HG02678 (cell line): ENCODE results near the gene DENND1A.
"Not testable (repeated sequence)": the region's sequence is repeated elsewhere in the genome, so short reads cannot be mapped to it uniquely, and the experiment has no call there.

Source experiments
- ATAC-seq: cut with Tn5 transposase; IDR thresholded peaks from one replicate; pipeline ENCODE4 v1.9.1; 2021; ENCODE audit warnings: mild to moderate bottlenecking, moderate library complexity; ENCODE audit not compliant: unreplicated experiment

The DENND1A gene

DNA sequence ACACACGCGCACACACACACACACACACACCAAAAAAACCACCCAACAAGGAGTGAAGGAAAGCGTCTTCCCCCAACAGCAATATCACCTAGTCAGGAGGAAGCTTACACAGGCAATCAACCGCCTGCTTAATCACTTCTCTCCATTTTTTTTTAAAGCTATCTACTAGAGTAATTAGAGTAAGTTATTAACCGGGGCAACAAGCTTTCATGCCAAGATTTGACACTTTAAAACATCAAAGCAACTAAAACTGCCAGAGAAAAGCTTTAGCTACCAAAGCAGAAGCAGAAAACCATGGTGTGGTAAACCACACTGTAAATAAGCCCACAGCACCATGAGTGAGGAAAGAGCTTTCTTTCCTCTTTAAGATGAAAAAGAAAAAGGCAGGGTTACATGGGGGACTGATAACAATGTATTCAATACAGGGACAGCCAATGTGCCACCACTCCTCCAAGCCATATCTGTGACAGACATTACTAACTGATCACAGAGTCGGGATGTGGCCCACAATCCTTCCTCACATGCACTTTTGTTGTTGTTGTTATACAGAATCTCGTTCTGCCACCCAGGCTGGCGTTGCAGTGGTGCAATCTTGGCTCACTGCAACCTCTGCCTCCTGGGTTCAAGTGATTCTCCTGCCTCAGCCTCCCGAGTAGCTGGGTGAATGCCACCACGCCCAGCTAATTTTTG lies 291.8 kb downstream of the DENND1A start:
- ATAC-seq = peak; percentile 62

DNA sequence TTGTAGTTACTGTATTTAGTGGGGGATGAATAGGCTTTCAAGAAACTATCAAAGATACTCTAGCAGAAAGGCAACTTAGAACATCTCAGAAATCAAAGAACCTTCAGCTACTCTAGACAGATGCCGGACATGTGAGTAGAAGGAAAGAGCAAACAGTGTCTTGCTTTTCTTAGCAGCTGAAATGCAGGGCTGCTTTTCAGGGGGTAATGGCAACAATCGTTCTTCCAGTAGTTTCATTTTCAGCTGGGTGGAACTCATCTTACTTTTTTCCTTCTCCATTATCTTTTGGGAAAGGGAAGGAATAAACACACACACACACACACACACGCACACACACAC lies 292.4 kb downstream of the DENND1A start:
- ATAC-seq = no peak

DNA sequence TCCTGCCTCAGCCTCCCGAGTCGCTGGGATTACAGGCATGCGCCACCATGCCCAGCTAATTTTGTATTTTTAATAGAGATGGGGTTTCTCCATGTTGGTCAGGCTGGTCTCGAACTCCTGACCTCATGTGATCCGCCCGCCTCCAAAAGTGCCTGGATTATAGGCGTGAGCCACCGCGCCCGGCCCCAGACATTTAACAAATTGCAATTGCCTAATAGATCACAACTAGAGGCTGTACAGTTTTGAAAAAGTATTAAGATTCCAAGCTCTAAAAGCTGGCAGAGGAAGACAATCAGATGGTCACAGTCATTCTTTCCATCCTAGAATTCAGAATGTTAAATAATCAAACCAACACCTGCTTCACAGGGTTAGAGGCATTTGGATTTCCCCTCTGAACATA lies 293.1 kb downstream of the DENND1A start:
- ATAC-seq = not testable (repeated sequence)

DNA sequence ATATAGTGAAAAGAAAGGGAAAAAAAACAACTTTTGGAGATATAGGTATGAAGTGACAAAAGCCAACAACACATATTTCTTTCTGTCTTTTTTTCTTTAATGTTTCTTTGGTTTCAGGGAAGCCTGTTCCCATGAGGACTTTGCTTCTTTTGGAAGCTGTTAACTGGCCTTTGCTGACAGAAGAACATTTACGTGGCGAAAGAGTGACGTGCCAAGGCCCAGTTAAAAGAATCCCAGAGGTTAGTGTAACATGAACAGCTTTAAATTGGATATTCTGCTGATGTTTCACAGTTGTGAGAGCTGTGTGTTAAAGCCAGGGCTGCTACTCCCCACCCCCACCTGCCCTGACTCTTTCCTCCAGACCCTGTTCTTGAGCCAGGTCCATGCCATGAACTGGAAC lies 298.1 kb downstream of the DENND1A start:
- no peak for ATAC-seq

DNA sequence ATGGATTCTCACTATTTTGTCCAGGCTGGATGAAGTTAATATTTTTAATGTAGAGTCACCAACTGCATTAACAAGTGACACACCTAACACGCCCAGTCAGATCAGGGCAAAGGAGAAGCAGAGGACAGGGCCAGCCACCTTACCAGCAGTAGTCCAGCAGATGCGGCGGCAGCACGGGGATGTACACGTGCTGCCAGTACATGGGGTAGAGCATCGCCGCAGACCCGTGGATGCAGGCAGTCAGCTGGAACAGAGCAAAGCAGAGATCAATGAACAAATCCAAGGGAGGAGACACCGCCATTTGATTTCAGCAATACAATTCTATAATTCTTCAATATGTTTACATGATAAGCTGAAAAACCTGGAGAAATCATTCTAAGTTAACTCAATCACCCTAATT lies 299.7 kb downstream of the DENND1A start:
- no peak for ATAC-seq

DNA sequence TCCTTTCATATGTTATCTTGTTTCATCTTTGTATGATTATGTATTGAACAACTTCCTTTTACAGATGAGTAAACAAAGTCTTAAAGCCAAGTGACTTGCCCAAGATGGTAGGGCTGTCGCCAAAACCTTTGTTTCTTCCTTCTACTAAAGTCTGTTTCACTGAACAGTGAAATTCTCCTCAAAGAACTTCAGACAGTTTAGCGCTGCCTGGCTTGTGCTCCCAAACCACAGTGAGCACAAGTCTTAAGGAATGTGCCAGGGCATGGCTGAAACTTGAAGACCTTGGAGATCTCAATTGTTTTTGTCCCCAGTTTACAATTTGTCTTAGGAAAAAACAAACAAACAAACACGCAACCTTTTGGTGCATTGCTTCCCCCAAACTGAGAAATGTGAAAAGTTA lies 300.4 kb downstream of the DENND1A start:
- ATAC-seq = no peak

DNA sequence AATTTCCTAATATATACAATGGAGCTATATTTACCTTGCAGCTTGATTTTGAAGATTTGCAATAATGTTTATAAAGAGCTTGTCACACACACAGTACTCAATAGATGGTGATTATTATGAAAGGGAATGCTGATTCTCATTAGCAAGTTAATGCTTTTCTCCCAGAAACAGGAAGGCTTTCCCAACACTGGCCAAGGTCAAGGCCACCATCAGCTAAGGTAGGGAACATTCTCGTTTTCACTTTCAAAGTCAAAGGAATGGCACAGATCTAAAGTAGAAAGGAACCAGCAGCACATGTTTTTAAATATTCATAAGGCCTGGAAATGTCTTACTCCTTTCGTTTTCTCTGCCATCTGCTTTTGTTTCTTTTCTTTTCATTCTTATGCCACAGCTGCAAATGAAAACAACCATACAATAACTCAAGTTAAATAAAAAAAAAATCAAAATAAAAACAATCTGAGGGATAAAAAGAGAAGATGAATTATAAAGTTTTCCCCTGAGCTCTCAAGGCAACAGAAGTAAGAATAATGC lies 307.1 kb downstream of the DENND1A start:
- ATAC-seq = no peak

DNA sequence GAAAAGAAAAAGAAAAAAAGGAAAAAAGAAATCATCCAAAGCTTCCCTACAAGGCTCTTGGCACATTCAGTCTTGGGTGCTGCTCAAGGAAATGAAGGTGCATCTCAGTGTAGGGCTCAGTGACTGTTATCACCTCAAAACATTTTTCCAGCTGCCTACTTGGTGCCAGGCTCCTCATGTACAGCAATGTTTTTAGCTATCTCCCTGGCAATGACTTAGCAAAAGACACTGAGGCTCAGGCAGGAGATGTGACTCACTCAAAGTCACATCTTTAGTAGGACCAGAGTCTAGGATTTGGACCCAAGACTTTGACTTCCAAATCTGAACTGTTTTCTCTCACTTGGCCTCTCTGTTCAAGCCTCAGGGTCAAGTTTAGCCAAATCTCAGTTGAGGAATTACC lies 309.7 kb downstream of the DENND1A start:
- no peak for ATAC-seq

DNA sequence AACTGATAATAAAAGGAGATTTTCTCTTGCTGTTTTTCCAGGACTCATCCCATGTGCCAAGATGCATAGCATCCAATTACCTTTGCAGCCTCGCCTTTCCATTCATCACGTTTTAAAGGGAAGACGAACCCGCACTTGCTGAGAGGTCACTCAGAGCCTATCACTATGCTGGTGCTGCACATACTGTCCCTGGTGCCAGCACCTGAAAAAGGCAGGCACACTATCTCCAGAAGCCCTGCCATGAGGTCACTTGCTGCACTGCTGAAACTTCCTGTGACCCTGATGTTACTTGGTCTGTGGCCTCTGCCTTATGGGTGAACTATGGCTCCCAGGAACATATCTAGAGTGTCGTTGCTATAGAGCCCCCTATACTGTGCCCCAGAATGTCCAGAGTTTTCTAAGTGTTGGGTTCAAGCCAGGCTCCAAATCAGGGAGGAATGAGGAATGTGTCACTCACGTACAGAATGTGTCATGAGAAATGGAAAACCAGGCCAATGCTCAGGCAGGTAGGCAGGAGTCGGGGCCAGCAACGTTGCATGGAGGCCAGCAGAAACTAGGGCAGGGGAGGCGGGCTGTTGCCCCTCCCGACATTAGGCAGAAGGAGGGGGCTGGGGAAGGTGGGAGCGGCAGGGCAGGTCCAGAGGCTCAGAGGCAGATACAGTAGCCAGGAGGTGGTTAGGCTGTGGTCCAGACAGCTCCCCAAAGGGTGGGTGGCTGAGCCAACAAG lies 311.8 kb downstream of the DENND1A start:
- no peak for ATAC-seq

DNA sequence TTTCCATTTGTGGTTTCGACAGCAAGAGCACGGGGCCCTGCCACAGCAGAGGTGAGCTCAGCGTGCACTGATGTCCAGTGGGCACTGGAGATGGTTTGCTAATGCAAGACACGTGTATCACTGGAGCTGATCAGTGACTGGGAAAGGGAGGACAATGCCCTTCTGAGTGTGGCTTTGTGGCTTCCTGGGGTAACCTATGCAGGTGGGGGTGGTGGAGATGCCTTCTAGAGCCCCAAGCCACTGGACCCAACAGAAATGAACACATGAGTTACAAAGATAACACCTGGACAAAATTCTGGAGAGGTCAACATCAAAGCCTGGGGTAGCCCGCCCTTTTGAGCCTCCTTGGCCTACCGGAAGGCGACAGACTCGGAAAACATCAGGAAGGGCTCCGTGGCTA lies 312.6 kb downstream of the DENND1A start:
- ATAC-seq = no peak

DNA sequence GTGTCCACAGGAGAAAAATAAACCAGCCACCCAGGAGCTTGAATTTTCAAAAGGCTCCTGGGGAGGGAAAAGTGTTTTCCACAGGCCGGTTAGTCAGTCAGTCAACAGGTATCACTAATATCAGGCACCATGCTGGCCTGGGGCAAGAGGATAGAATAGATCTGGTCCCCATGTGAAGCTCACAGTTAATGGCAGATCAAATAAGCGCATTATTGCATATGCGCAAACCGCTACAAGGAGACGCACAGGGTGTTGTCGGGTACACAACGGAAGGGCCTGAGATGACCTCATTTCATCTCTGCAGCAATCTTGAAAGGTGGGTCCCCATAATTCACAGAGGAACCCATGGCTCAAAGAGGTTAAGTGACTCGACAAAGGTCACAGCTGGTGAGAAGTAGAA lies 313.2 kb downstream of the DENND1A start:
- ATAC-seq = no peak

DNA sequence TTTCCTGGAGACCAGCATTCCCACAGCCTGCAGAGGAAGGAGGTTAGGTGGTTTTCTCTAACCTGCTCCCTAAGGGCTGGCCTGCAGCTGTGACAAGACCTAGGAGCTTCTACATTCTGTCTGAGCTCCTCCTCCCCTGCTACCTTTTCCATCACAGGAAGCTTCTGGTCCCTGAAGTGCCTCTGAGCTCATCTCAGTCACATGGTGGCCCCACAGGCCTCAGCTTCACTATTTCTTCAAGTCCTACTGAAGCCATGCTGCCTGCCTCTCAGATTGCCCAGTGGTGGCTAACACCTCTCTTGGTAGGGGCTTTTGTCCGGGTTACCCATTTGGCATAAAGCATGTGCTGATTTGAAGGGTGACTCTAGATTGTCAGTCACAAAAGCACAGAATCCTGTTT lies 314.5 kb downstream of the DENND1A start:
- ATAC-seq = no peak

DNA sequence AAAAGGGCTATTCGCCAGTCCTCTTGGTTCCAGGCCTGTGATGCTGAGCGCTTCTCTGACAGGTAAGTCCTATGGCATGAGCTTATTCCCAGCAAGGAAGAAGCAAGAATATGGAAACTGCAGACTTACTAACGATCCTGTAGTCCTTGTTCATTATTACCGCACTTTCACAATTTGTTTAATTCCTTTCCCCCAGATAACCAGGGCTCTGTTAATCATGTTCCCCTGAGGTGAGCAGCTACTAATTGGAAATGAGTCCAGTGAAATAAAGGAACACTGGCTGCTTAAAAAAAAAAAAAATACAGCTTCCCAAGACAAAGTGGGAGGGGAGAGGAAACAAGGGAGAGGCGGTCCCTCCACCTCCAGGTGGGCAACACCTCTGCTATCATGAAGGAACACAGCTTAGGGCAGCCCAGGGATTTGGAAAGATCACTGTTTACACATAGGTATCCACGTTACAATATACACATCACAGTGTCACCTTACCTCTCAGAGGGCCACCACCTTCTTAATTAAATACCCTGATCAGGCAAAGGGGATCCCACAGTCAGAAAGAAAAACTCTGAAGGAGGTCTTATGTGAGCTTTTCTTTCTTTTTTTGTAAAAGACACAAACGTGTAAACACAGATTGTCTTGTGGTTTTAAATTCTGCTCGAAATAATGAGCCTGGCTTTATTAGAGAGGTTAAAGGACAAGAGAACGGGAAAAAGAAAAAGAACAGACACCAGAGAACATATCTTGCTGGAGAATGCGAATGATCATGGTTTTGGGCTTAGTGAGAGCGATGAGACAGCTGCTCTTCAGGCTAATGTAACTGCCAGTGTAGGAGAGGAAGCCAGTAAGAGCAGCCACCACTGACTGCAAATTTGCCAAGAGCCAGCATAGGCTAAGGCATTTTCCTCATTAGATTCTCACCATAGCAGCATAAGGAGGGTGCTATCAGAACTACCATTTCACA lies 315.3 kb downstream of the DENND1A start:
- no peak for ATAC-seq

DNA sequence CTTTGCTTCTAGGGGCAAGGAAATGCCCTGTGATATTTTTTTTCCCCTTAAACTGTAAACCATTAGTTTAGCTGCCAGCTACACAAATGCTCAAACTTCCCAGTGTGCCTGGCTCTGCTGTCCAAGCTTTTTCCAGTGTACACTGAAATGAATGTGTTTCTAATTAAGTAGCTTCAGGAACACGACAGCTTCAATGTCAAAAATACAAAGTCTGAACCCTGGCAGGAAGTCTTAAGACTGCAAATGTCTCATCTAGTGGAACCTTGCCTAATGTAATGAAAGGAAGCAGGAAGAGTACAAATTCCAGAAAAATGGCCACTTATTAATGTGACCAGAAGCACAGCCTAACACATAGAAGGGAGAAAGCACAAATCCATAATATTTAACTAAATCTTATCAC lies 318.7 kb downstream of the DENND1A start:
- no peak for ATAC-seq

DNA sequence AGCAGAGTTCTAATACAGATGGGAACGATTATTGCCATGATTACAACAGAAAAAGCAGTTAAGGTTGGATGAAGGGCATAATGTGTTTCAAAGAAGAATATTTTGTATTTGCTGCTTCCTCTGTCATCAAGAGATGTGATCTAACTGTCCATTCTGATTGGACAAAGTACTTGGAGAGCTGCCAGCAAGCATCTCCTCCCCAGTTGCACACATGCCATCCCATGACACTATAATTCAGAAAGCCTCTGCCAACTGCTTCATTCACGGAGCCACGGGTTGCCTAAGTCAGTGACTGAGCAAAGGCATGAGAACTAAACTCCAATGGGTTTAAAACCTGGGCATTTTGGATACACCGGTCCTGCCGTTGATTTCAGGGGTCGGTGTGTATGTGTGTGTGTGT lies 320.1 kb downstream of the DENND1A start:
- no peak for ATAC-seq

DNA sequence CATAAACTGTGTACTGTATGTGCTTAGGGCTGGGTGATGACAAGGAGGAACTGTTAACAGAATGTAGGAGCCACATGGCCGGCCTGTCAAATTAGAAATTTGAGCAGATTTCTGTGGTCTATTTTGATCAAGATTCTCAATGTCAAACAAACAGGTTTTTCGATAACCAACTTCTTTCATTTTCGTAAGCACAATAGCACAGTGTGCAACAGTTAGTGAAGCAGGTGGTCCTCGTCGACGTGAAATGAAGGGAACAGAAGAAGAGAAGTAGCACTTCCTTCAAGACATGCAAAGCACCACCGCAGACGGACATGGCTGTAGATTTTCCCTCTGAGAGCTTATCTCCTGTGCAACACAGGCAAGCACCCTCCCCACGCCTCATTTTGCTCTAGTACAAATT lies 321.8 kb downstream of the DENND1A start:
- peak; percentile 98 for ATAC-seq

DNA sequence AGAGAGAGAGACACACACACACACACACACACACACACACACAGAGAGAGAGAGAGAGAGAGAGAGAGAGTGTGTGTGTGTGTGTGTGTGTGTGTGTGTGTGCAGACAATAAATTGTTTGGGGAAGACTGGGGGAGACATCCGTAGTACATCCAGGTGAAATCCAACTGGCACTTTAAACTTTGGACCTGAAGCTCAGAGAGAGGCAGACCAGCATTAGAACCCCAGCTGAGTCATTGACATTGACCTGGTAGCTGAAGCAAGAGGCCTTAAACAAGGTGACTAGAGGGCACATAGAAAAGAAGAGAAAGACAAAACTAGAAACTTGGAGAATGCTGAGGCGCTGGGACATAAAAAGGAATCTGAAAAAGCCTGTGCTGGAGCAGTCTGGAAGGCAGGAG lies 322.4 kb downstream of the DENND1A start:
- no peak for ATAC-seq

DNA sequence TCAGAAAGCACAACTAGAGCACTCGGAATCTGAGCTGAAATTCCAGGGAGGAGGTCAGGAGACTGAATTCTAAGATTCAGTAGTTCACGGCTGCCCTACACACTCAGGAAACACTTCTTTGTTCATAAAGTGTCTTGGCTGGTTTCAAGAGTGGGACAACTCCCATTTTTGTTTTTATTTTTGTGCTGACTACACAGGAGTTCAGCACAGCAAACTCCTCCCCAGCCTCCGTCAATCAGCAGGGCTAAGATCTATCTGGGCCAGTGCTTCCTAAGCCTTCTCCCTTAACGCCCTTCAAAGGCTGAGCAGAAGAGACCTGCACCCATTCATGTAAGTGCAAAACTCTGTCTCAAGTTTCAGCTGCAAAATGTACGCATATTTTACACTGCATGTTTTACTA lies 323.8 kb downstream of the DENND1A start:
- no peak for ATAC-seq

DNA sequence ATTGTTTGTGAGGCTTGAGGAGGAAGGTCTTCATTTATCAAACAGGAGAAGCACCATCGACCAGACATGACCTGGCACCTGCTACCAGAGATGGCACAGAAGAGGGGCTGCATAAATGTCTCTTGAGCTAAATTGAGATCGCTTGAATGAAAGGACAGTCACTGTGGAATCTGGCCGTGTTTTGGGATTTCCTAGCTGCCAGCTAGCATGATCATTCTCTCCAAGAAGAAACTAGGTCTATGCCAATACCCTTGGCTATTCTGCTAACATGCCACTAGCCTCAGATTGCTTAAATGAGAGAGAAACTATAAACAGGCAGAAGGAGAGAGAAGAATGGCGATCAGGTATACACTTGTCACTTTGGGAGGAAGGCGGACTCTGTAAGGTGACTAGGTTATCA lies 324.6 kb downstream of the DENND1A start:
- no peak for ATAC-seq

DNA sequence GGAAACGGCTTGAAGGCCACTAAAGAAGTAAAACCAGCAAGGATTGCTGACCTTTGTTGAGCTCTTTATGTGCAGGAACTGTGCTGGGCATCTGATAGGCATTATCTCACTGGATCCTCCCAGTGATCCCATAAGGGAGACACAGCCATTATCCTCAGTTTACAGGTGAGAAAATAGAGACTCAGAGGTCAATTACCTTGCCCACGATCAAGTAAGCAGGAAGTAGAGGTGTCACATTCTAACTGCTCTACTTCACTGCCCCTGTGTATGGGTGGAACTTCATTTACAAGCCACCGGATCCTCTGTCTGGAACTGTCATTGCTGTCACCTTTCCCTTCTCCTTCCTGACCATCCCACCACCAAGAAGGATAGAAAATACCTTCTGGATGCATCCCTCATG lies 325.1 kb downstream of the DENND1A start:
- no peak for ATAC-seq

DNA sequence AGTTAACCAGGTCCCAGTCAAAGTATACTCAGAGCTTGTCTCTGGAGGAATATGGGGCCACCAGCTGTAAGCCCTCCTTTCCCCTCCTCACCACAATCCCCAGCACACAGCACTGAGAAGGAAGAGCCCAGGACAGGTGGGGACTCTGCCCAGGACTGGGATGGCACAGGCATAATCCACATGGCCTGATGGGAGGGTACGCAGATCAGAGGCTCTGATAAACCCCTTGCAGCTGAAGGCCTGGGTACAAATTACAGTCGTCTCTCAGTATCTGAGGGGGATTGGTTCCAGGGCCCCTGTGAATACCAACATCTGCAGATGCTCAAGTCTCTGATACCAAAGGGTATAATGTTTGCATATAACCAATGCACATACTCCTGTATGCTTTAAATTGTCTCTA lies 328.1 kb downstream of the DENND1A start:
- ATAC-seq = no peak

DNA sequence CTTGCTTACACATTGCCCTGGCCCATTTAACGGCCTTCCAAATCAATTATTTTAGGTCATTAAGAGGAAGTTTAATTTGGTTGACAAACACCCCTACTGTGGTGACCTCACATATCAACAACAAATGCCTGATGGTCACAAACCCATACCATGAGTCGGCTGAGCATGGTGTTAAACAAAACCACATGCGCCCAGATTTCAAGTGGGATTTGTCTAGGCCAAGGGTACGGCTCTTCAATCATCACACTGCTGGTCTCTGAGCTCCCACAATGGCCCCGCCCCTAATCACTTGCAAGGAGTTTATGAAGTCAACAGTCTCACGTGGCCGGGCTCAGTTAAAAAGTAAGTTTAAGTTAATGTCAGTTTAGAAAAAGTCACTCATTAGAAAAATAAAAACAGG lies 330.1 kb downstream of the DENND1A start:
- ATAC-seq = no peak
